GM19324 (cell line): ENCODE data around the gene MTURN.

Experiments
- ATAC-seq: cut with Tn5 transposase; IDR thresholded peaks from one replicate; pipeline ENCODE4 v1.9.1; 2021; ENCODE audit warnings: mild to moderate bottlenecking, moderate library complexity; ENCODE audit not compliant: unreplicated experiment, low FRiP score

MTURN gene

GRCh38 chr7:30159163-30159562, 24.4 kb downstream of the MTURN start:
- no peak for ATAC-seq

GRCh38 chr7:30159698-30160143, 24.9 kb downstream of the MTURN start:
- ATAC-seq: no peak

- no peak for ATAC-seq
Measured at GRCh38 chr7:30160329-30160728, 25.5 kb downstream of the MTURN start.

GRCh38 chr7:30162133-30162532, 27.3 kb downstream of the MTURN start:
- ATAC-seq: no peak

GRCh38 chr7:30162622-30163124, 27.9 kb downstream of the MTURN start:
- ATAC-seq: no peak

- peak; percentile 46 for ATAC-seq
Measured at GRCh38 chr7:30163231-30163894, 28.6 kb downstream of the MTURN start.

GRCh38 chr7:30164567-30164966, 29.8 kb downstream of the MTURN start:
- no peak for ATAC-seq

GRCh38 chr7:30165590-30165989, 30.8 kb downstream of the MTURN start:
- no peak for ATAC-seq

GRCh38 chr7:30166155-30166840, 31.5 kb downstream of the MTURN start:
- ATAC-seq: no peak

- no peak for ATAC-seq
Measured at GRCh38 chr7:30166841-30167235, 32.1 kb downstream of the MTURN start.

- no peak for ATAC-seq
Measured at GRCh38 chr7:30167901-30168300, 33.1 kb downstream of the MTURN start.

GRCh38 chr7:30168835-30169573, 34.2 kb downstream of the MTURN start:
- no peak for ATAC-seq

- no peak for ATAC-seq
Measured at GRCh38 chr7:30169579-30169978, 34.8 kb downstream of the MTURN start.

GRCh38 chr7:30170476-30171205, 35.9 kb downstream of the MTURN start:
- ATAC-seq: no peak

- no peak for ATAC-seq
Measured at GRCh38 chr7:30171766-30172447, 37.1 kb downstream of the MTURN start.

GRCh38 chr7:30172451-30172850, 37.7 kb downstream of the MTURN start:
- ATAC-seq: no peak

- ATAC-seq: no peak
Measured at GRCh38 chr7:30173058-30173897, 38.5 kb downstream of the MTURN start.

- no peak for ATAC-seq
Measured at GRCh38 chr7:30175180-30175579, 40.4 kb downstream of the MTURN start.

GRCh38 chr7:30175636-30176147, 40.9 kb downstream of the MTURN start:
- no peak for ATAC-seq
